ENCODE measurements around the gene TSPYL1.
A peak's percentile ranks its signal among the peaks of the same experiment; 100 is the strongest.
"Not testable (repeated sequence)": the region's sequence is repeated elsewhere in the genome, so short reads cannot be mapped to it uniquely, and the experiment has no call there.

The TSPYL1 gene

GRCh38 chr6:116323863-116324262 lies 44.1 kb upstream of the TSPYL1 start:
- TF ChIP-seq ZNF70 (CRISPR knock-in tag; IDR thresholded peaks at IDR 0.05) = no peak
- TF ChIP-seq RARB (CRISPR knock-in tag; IDR thresholded peaks at IDR 0.05) = no peak
- no peak for TF ChIP-seq CSDC2 (CRISPR knock-in tag; IDR thresholded peaks at IDR 0.05)
- no peak for TF ChIP-seq TOX (CRISPR knock-in tag; IDR thresholded peaks at IDR 0.05; ENCODE audit: borderline replicate concordance)
- no peak for ATAC-seq

- ATAC-seq = not testable (repeated sequence)
These were observed 42.2 kb upstream of the TSPYL1 start for GRCh38 chr6:116321933-116322332.

- TF ChIP-seq TCF4 (CRISPR knock-in tag; IDR thresholded peaks at IDR 0.05; ENCODE audit: borderline replicate concordance) = no peak
- TF ChIP-seq RARB (CRISPR knock-in tag; IDR thresholded peaks at IDR 0.05) = no peak
- TF ChIP-seq PATZ1 (CRISPR knock-in tag; IDR thresholded peaks at IDR 0.05; ENCODE audit: borderline replicate concordance) = no peak
- ATAC-seq = no peak
These were observed 37.2 kb upstream of the TSPYL1 start for GRCh38 chr6:116316772-116317467.

GRCh38 chr6:116314878-116315277 lies 35.1 kb upstream of the TSPYL1 start:
- ATAC-seq = no peak
- TF ChIP-seq CSRNP3 (CRISPR knock-in tag; IDR thresholded peaks at IDR 0.05) (no peak), SNAI2 (CRISPR knock-in tag; IDR thresholded peaks at IDR 0.05) (no peak)

GRCh38 chr6:116314218-116314617 lies 34.5 kb upstream of the TSPYL1 start:
- TF ChIP-seq RARB (CRISPR knock-in tag; IDR thresholded peaks at IDR 0.05) (no peak), ISL1 (CRISPR knock-in tag; IDR thresholded peaks at IDR 0.05) (0 out of 2 replicates have a peak, but pooled peaks have one; percentile 9), ZNF70 (CRISPR knock-in tag; IDR thresholded peaks at IDR 0.05) (no peak)
- ATAC-seq = no peak

GRCh38 chr6:116313101-116313776 lies 33.5 kb upstream of the TSPYL1 start:
- TF ChIP-seq PATZ1 (CRISPR knock-in tag; IDR thresholded peaks at IDR 0.05; ENCODE audit: borderline replicate concordance) (no peak), ISL1 (CRISPR knock-in tag; IDR thresholded peaks at IDR 0.05) (peak; percentile 67), GLIS3 (CRISPR knock-in tag; IDR thresholded peaks at IDR 0.05) (no peak)
- ATAC-seq = no peak

- no peak for ATAC-seq
These were observed 29.9 kb upstream of the TSPYL1 start for GRCh38 chr6:116309657-116310056.

More at GRCh38 chr6:116309657-116310056, 29.9 kb upstream of the TSPYL1 start:
- TF ChIP-seq RARB (CRISPR knock-in tag; IDR thresholded peaks at IDR 0.05) = no peak
- no peak for TF ChIP-seq CREB5 (CRISPR knock-in tag; IDR thresholded peaks at IDR 0.05; ENCODE audit: low read depth)
- no peak for TF ChIP-seq ISL1 (CRISPR knock-in tag; IDR thresholded peaks at IDR 0.05)
- no peak for TF ChIP-seq ZFP30 (CRISPR knock-in tag; IDR thresholded peaks at IDR 0.05)
- no peak for TF ChIP-seq OSR1 (CRISPR knock-in tag; IDR thresholded peaks at IDR 0.05)
- TF ChIP-seq ZNF70 (CRISPR knock-in tag; IDR thresholded peaks at IDR 0.05) = no peak
- no peak for TF ChIP-seq CSDC2 (CRISPR knock-in tag; IDR thresholded peaks at IDR 0.05)
- no peak for TF ChIP-seq TSHZ2 (CRISPR knock-in tag; IDR thresholded peaks at IDR 0.05)
- no peak for TF ChIP-seq ARNTL (CRISPR knock-in tag; IDR thresholded peaks at IDR 0.05; ENCODE audit: borderline replicate concordance, low read depth)
- TF ChIP-seq GLIS3 (CRISPR knock-in tag; IDR thresholded peaks at IDR 0.05) = no peak
- TF ChIP-seq ZC3H10 (CRISPR knock-in tag; IDR thresholded peaks at IDR 0.05) = no peak
- no peak for TF ChIP-seq ZNF8 (CRISPR knock-in tag; IDR thresholded peaks at IDR 0.05)
- no peak for TF ChIP-seq POU6F1 (CRISPR knock-in tag; IDR thresholded peaks at IDR 0.05; ENCODE audit: borderline replicate concordance, low read depth)
